ENCODE measurements around the gene SLMAP.

Gene SLMAP

GRCh38 chr3:57753016-57753415 lies 3.1 kb upstream of the SLMAP start:
- DNase-seq (ENCODE audit: low spot score), result no peak

GRCh38 chr3:57755368-57755675 lies 787 bp upstream of the SLMAP start:
- DNase-seq (ENCODE audit: low spot score), result peak; percentile 82

- peak; percentile 45 for DNase-seq (ENCODE audit: low spot score)
These were observed 656 bp downstream of the SLMAP start for GRCh38 chr3:57756528-57757401.

GRCh38 chr3:57757642-57758297 lies 1.7 kb downstream of the SLMAP start:
- DNase-seq (ENCODE audit: low spot score), result peak; percentile 17

GRCh38 chr3:57758686-57759085 lies 2.6 kb downstream of the SLMAP start:
- no peak for DNase-seq (ENCODE audit: low spot score)

DNA sequence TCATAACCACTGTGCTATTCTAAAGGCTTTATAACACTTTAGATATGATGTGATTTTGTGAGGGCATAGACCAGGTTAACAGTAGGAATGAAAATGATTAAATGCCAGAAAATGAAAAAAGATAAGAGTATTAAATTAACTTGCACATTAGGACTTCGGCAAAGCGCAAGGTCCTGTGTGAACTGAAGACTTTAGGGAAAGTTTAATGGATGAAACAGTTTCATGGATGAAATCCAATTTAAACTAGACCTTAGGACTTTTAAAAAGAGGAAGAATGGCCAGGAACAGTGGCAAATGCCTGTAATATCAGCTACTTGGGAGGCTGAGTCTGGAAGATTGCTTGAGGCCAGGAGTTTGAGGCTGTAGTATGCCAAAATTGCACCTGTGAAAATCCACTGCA lies 8.7 kb downstream of the SLMAP start:
- no peak for DNase-seq (ENCODE audit: low spot score)

DNA sequence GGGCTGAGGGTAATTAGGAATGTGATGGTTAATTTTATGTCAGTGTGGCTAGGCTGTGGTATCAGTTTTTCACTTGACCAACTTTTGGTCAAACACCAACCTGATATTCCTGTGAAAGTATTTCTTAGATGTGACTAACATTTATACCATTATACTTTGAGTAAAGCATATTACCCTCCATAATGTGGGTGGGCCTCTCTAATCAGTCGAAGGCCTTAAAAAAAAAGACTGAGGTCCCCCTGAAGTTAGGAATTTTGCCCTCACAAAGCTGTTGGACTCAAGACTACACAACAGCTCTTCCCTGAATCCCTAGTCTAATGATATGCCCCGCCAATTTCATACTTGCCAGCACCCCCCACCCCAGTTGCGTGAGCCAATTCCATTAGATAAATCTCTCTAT lies 12.5 kb downstream of the SLMAP start:
- DNase-seq (ENCODE audit: low spot score), result no peak

DNA sequence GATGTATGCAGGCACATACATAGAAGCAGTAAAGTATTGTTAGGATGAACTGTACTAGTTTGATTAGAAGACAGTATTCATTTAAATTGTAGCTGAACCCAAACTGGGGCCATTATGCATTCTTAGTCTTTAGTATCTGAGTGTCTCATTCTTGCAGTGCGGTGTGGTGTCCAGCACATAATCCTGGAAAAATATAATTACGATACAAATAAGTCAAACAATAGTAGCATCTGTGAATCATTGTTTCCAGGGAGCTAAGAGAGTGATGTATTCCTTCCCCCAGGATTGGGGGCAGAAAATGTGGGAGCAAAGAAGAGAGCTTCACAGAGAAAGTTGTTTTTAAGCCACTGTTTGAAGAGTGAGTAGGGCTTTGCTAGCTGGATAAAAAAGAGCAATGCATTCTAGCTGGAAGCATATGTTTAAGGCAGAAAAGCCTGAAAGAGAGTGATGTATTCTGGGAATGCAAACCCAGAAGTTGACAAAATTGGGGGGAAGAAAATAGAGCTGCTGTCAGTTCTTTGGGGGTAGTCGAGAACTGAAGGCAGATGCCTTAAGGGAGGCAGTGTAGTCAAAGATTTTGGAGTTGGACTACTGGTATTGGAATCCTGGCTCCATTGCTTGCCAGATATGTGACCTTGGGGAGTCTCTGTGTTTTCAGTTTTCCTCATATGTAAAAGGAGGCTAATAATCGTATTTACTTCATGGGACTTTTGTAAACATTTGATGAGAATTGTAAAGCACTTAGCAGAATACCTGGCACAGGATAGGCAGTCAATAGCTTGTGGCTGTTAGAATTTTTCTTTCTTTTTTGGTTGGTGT lies 14.1 kb downstream of the SLMAP start:
- no peak for DNase-seq (ENCODE audit: low spot score)

DNA sequence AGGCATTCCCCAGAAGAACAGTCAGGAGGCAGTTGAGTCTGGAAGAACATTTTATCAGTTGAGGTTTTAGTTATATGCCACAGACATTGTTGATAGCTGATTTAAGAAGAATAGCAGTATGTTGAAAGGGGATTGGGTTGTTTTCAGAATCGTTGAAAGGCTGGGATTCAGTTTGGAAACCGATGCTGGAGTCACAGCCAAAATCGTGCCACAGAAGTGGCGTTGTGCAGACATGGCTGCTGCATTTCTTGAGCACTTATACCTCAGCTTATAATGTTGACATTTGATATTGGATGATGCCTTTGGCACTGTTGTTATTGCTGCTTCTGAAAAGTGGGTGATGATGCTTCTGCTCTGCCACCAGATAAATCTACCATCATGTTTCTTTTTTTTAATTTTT lies 16.1 kb downstream of the SLMAP start:
- no peak for DNase-seq (ENCODE audit: low spot score)

- no peak for DNase-seq (ENCODE audit: low spot score)
These were observed 21.7 kb downstream of the SLMAP start for GRCh38 chr3:57777774-57778173.

DNA sequence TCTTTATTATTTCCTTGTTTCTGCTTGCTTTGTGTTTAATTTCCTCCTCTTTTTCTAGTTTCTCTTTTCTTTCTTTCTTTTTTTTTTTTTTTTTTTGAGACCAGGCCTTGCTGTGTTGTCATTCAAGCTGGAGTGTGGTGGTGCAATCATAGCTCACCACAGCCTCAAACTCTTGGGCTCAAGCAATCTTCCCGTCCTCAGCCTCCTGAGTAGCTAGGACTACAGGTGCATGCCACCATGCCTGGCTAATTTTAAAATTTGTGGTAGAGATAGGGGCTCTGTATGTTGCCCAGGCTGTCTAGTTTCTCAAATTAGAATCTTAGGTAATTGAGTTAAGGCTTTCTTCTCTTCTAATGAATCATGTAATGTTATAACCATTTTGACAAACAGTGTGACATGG lies 22.4 kb downstream of the SLMAP start:
- DNase-seq (ENCODE audit: low spot score), result no peak

- DNase-seq (ENCODE audit: low spot score), result no peak
These were observed 23.6 kb downstream of the SLMAP start for GRCh38 chr3:57779666-57780065.

DNA sequence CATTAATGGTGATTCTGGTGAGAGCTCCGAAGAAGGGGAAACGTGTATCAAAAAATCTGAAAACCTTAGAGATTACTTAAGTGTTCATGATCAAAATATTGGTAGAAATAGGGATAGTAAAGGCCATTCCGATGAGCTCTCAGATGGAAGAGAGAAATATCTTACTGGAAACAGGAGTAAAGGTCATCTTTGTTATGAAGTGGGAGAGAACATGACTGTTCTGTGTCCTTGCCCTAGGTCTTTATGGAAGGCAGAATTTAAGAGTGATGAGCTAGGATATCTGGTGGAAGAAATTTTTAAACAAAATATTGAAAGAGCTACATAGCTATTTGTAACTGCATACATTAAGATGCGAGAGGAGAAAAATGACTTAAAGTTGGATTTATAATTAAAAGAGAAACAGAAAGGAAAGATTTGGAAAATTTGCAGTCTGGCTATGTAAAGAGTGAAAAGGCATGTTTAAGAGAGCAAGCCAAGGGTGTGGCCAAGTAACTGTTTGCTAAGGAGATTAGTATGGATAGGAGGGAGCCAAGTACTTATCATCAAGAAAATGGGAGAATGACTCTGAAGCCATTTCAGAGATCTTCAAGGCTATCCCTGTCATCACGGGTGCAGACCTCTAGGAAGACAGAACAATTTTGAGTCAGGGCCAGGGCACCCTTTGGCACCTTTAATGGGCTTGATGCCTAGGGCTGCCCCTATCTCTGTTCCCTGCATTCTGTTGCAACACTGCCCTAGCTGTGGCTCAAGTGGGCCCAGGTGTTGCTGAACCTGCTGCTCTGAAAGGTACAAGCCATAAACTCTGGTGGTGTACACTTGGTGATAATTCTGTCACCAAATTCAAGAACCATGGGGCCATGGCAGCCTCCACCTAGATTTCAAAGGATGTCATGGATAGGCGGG lies 27.3 kb downstream of the SLMAP start:
- no peak for DNase-seq (ENCODE audit: low spot score)

GRCh38 chr3:57784089-57784735 lies 28.1 kb downstream of the SLMAP start:
- DNase-seq (ENCODE audit: low spot score), result no peak

GRCh38 chr3:57785446-57785845 lies 29.3 kb downstream of the SLMAP start:
- DNase-seq (ENCODE audit: low spot score), result no peak

- DNase-seq (ENCODE audit: low spot score), result no peak
These were observed 31.9 kb downstream of the SLMAP start for GRCh38 chr3:57787867-57788623.

- DNase-seq (ENCODE audit: low spot score), result no peak
These were observed 32.5 kb downstream of the SLMAP start for GRCh38 chr3:57788624-57789018.

- no peak for DNase-seq (ENCODE audit: low spot score)
These were observed 35.1 kb downstream of the SLMAP start for GRCh38 chr3:57791245-57791644.

DNA sequence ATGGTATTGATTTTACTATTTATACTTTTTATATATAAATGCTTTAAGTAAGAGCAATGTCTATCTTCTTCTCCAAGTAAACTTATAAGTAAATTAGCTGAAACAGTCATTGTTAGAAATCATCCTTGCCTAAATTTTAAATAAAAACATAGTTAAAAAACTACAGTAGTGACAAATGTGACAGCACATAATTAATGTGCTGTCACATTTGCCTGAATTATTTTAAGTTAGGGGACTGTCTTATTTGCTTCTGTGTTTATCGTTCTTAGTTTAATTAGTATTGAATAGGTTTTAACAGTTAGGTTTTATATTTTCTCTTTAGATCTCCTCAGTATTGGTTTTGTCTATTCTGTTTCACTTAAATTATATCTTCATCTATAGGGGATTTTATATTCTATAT lies 36.1 kb downstream of the SLMAP start:
- no peak for DNase-seq (ENCODE audit: low spot score)

DNA sequence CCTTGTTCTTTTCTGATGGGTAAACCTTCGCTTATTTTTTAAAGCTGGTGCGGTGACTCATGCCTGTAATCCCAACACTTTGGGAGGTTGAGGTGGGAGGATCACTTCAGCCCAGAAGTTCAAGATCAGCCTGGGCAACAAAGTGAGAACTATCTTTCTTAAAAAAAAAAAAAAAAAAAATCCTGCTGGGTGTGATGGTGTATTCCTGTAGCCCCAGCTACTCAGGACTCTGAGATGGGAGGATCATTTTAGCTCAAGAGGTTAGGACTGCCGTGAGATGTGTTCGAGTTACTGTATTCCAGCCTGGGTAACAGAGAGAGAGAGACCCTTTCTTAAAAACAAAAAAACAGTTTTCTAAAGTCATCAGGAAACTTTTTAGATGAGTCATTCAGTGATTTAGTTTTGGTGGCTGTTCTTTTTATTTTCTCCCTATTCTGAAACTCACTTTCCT lies 37.7 kb downstream of the SLMAP start:
- no peak for DNase-seq (ENCODE audit: low spot score)

- DNase-seq (ENCODE audit: low spot score), result no peak
These were observed 38.4 kb downstream of the SLMAP start for GRCh38 chr3:57794501-57794900.

Measured in kidney capillary endothelial cell (primary cell).